Ishikawa (cell line): ENCODE data around the gene DNAH12.

Experiments used
- CEBPB ChIP-seq: IDR thresholded peaks from 2 replicates; pipeline ENCODE4 v1.6.1; 2012
- CREB1 ChIP-seq: IDR thresholded peaks from 2 replicates; pipeline ENCODE4 v1.6.1; 2012; ENCODE audit warnings: low read depth
- EGR1 ChIP-seq: IDR thresholded peaks from 2 replicates; pipeline ENCODE4 v1.6.1; 2012
- EP300 ChIP-seq: IDR thresholded peaks from 2 replicates; pipeline ENCODE4 v1.6.1; 2012; ENCODE audit warnings: borderline replicate concordance
- FOXM1 ChIP-seq: IDR thresholded peaks from 2 replicates; pipeline ENCODE4 v1.6.1; 2012; ENCODE audit warnings: low read depth, borderline replicate concordance
- MAX ChIP-seq: IDR thresholded peaks from 2 replicates; pipeline ENCODE4 v1.6.1; 2012
- NFIC ChIP-seq: IDR thresholded peaks from 2 replicates; pipeline ENCODE4 v1.6.1; 2012
- RAD21 ChIP-seq: IDR thresholded peaks from 2 replicates; pipeline ENCODE4 v1.6.1; 2012; ENCODE audit warnings: low read depth
- REST ChIP-seq: IDR thresholded peaks from 2 replicates; pipeline ENCODE4 v1.6.1; 2012; ENCODE audit warnings: low read depth, mild to moderate bottlenecking
- TAF1 ChIP-seq: IDR thresholded peaks from 2 replicates; pipeline ENCODE4 v1.6.1; 2012; ENCODE audit warnings: low read depth, mild to moderate bottlenecking
- TCF12 ChIP-seq: IDR thresholded peaks from 2 replicates; pipeline ENCODE4 v1.6.1; 2012; ENCODE audit warnings: low read depth
- TEAD4 ChIP-seq: IDR thresholded peaks from 2 replicates; pipeline ENCODE4 v1.6.1; 2012
- USF1 ChIP-seq: IDR thresholded peaks from 2 replicates; pipeline ENCODE4 v1.6.1; 2012
- YY1 ChIP-seq: IDR thresholded peaks from 2 replicates; pipeline ENCODE4 v1.6.1; 2012; ENCODE audit warnings: low read depth
- ZBTB7A ChIP-seq: IDR thresholded peaks from 2 replicates; pipeline ENCODE4 v1.6.1; 2012; ENCODE audit warnings: low read depth

The DNAH12 gene

GRCh38 chr3:57350271-57350670, 193.9 kb downstream of the DNAH12 start:
- TF ChIP-seq TAF1 (no peak), RAD21 (no peak), USF1 (no peak)

GRCh38 chr3:57335283-57335938, 208.7 kb downstream of the DNAH12 start:
- no peak for TF ChIP-seq MAX
- no peak for TF ChIP-seq NFIC
- no peak for TF ChIP-seq EP300
- TF ChIP-seq CREB1 = no peak
- TF ChIP-seq CEBPB = no peak
- no peak for TF ChIP-seq USF1
- no peak for TF ChIP-seq TAF1
- TF ChIP-seq YY1 = no peak
- no peak for TF ChIP-seq TCF12
- no peak for TF ChIP-seq EGR1
- TF ChIP-seq ZBTB7A = no peak
- TF ChIP-seq RAD21 = no peak
- TF ChIP-seq TEAD4 = no peak
- no peak for TF ChIP-seq FOXM1
- no peak for TF ChIP-seq REST

- 0 out of 2 replicates have a peak, but pooled peaks have one; percentile 1 for TF ChIP-seq RAD21
- no peak for TF ChIP-seq EGR1
- no peak for TF ChIP-seq USF1
- TF ChIP-seq NFIC = no peak
- no peak for TF ChIP-seq EP300
- TF ChIP-seq ZBTB7A = no peak
Measured at GRCh38 chr3:57331078-57331610, 213.0 kb downstream of the DNAH12 start.

- TF ChIP-seq YY1 (no peak), TCF12 (no peak), ZBTB7A (no peak), REST (no peak), NFIC (no peak), CEBPB (no peak), TEAD4 (no peak), MAX (no peak), USF1 (no peak), CREB1 (no peak), FOXM1 (no peak)
Measured at GRCh38 chr3:57314204-57314603, 229.9 kb downstream of the DNAH12 start.

GRCh38 chr3:57309769-57310360, 234.3 kb downstream of the DNAH12 start:
- TF ChIP-seq NFIC (no peak), REST (no peak), USF1 (no peak), TCF12 (no peak), RAD21 (no peak), CEBPB (no peak), YY1 (no peak), EP300 (no peak), TAF1 (no peak), TEAD4 (no peak), FOXM1 (no peak), EGR1 (no peak), CREB1 (no peak)
